ENCODE measurements around the gene CHRND.

Gene CHRND

GRCh38 chr2:232577841-232578240 lies 51.9 kb downstream of the CHRND start:
- TF ChIP-seq GABPA (IDR thresholded peaks at IDR 0.05; ENCODE audit: low read depth) (no peak), POLR2AphosphoS5 (IDR thresholded peaks at IDR 0.05; ENCODE audit: low read depth) (no peak), SPI1 (IDR thresholded peaks at IDR 0.05; ENCODE audit: borderline replicate concordance, low read depth) (no peak), REST (IDR thresholded peaks at IDR 0.05; ENCODE audit: insufficient replicate concordance, low read depth) (no peak)
- Histone ChIP-seq H3K27ac (replicated peaks) (no peak overlapping the region), H3K27me3 (ENCODE audit: insufficient read depth, poor library complexity, severe bottlenecking) (no peaks in the 10 kb centered on the region), H3K4me3 (replicated peaks; ENCODE audit: insufficient read depth, low read length) (no peak overlapping the region)
- no peak for DNase-seq (ENCODE audit: low read depth in 1 of 2, low spot score in 1 of 2)

- H3K27ac ChIP-seq (replicated peaks), result no peak overlapping the region
- DNase-seq (ENCODE audit: low read depth in 1 of 2, low spot score in 1 of 2), result no peak
- no peaks in the 10 kb centered on the region for H3K27me3 ChIP-seq (ENCODE audit: insufficient read depth, poor library complexity, severe bottlenecking)
- no peak overlapping the region for H3K4me3 ChIP-seq (replicated peaks; ENCODE audit: insufficient read depth, low read length)
- TF ChIP-seq SPI1 (IDR thresholded peaks at IDR 0.05; ENCODE audit: borderline replicate concordance, low read depth) (no peak), POLR2AphosphoS5 (IDR thresholded peaks at IDR 0.05; ENCODE audit: low read depth) (no peak), CTCF (IDR thresholded peaks at IDR 0.05; ENCODE audit: insufficient read depth, low read length) (no peak), REST (IDR thresholded peaks at IDR 0.05; ENCODE audit: insufficient replicate concordance, low read depth) (no peak), GABPA (IDR thresholded peaks at IDR 0.05; ENCODE audit: low read depth) (no peak)
Observed at GRCh38 chr2:232578626-232579025, 52.7 kb downstream of the CHRND start.

GRCh38 chr2:232580648-232580981 lies 54.7 kb downstream of the CHRND start:
- no peak overlapping the region for H3K4me3 ChIP-seq (replicated peaks; ENCODE audit: insufficient read depth, low read length)
- TF ChIP-seq GABPA (IDR thresholded peaks at IDR 0.05; ENCODE audit: low read depth) (no peak), CTCF (IDR thresholded peaks at IDR 0.05; ENCODE audit: insufficient read depth, low read length) (no peak), SPI1 (IDR thresholded peaks at IDR 0.05; ENCODE audit: borderline replicate concordance, low read depth) (no peak), POLR2AphosphoS5 (IDR thresholded peaks at IDR 0.05; ENCODE audit: low read depth) (no peak), REST (IDR thresholded peaks at IDR 0.05; ENCODE audit: insufficient replicate concordance, low read depth) (no peak)
- no peak for DNase-seq (ENCODE audit: low read depth in 1 of 2, low spot score in 1 of 2)
- H3K27ac ChIP-seq (replicated peaks), result no peak overlapping the region
- H3K27me3 ChIP-seq (ENCODE audit: insufficient read depth, poor library complexity, severe bottlenecking), result no peaks in the 10 kb centered on the region

GRCh38 chr2:232581725-232582124 lies 55.8 kb downstream of the CHRND start:
- no peak for TF ChIP-seq REST (IDR thresholded peaks at IDR 0.05; ENCODE audit: insufficient replicate concordance, low read depth)
- no peak for TF ChIP-seq POLR2AphosphoS5 (IDR thresholded peaks at IDR 0.05; ENCODE audit: low read depth)
- no peak for TF ChIP-seq SPI1 (IDR thresholded peaks at IDR 0.05; ENCODE audit: borderline replicate concordance, low read depth)
- TF ChIP-seq GABPA (IDR thresholded peaks at IDR 0.05; ENCODE audit: low read depth), result no peak
- no peak for TF ChIP-seq CTCF (IDR thresholded peaks at IDR 0.05; ENCODE audit: insufficient read depth, low read length)
- Histone ChIP-seq H3K27ac (replicated peaks) (no peak overlapping the region), H3K4me3 (replicated peaks; ENCODE audit: insufficient read depth, low read length) (no peak overlapping the region), H3K27me3 (ENCODE audit: insufficient read depth, poor library complexity, severe bottlenecking) (no peaks in the 10 kb centered on the region)
- no peak for DNase-seq (ENCODE audit: low read depth in 1 of 2, low spot score in 1 of 2)
